Endometrial microvascular endothelial cells (primary cell): ENCODE measurements around the gene AMMECR1L. TPM values are rescaled to one million over a fixed set of nuclear protein-coding genes. Genes with fewer than 3 reads are reported as not detected.
"Not testable (repeated sequence)": the region's sequence is repeated elsewhere in the genome, so short reads cannot be mapped to it uniquely, and the experiment has no call there.

Experiments
- in situ Hi-C: cut with HindIII; loops from 2 replicates; pipeline ENCODE4 v1.10.0; 2017; ENCODE audit warnings: low sequenced_read_pairs, low pct_unique_long_range_greater_than_20kb; ENCODE audit errors: inconsistent ontology term
- total RNA-seq: library from RNA; depleted of rRNA; stranded (reverse); fragments of >200 nt; gene quantifications from one replicate; pipeline ENCODE4 v1.2.3, GENCODE V29; 2015; ENCODE audit errors: inconsistent ontology term

AMMECR1L gene
- 14.1 TPM for total RNA-seq

GRCh38 chr2:127885780-127886592 lies at the start of gene AMMECR1L:
Gene AMMECR1L, minus strand, starts transcription at chr2:127885956. Its CDS starts 11,722 bp downstream, at chr2:127874234.
- in situ Hi-C loops: not testable (repeated sequence)

- in situ Hi-C loops: no loop called here
These were observed 49.6 kb upstream of the AMMECR1L start for GRCh38 chr2:127935337-127935736.

- in situ Hi-C loops: no loop called here
These were observed 46.6 kb upstream of the AMMECR1L start for GRCh38 chr2:127932199-127932876.

- in situ Hi-C loops: no loop called here
These were observed 43.7 kb upstream of the AMMECR1L start for GRCh38 chr2:127929449-127929848.

GRCh38 chr2:127927384-127927783 lies 41.6 kb upstream of the AMMECR1L start:
- in situ Hi-C loops: no loop called here

GRCh38 chr2:127917916-127918315 lies 32.2 kb upstream of the AMMECR1L start:
- in situ Hi-C loops: no loop called here

GRCh38 chr2:127913808-127914457 lies 28.2 kb upstream of the AMMECR1L start:
- in situ Hi-C loops: no loop called here

GRCh38 chr2:127911737-127912136 lies 26.0 kb upstream of the AMMECR1L start:
- in situ Hi-C loops: no loop called here

GRCh38 chr2:127910415-127910814 lies 24.7 kb upstream of the AMMECR1L start:
- in situ Hi-C loops: no loop called here

GRCh38 chr2:127909019-127909418 lies 23.3 kb upstream of the AMMECR1L start:
- in situ Hi-C loops: no loop called here

GRCh38 chr2:127907733-127908400 lies 22.1 kb upstream of the AMMECR1L start:
- in situ Hi-C loops: not testable (repeated sequence)

GRCh38 chr2:127906206-127906926 lies 20.6 kb upstream of the AMMECR1L start:
- in situ Hi-C loops: no loop called here

- in situ Hi-C loops: no loop called here
These were observed 15.7 kb upstream of the AMMECR1L start for GRCh38 chr2:127901339-127902056.

GRCh38 chr2:127897531-127898211 lies 11.9 kb upstream of the AMMECR1L start:
- in situ Hi-C loops: no loop called here

GRCh38 chr2:127893494-127893893 lies 7.7 kb upstream of the AMMECR1L start:
- in situ Hi-C loops: no loop called here

GRCh38 chr2:127893033-127893432 lies 7.3 kb upstream of the AMMECR1L start:
- in situ Hi-C loops: no loop called here

GRCh38 chr2:127891811-127892210 lies 6.1 kb upstream of the AMMECR1L start:
- in situ Hi-C loops: no loop called here
